B cell (primary cell): ENCODE measurements around the gene SH2D5. TPM values are rescaled to one million over a fixed set of nuclear protein-coding genes. Genes with fewer than 3 reads are reported as not detected.

Experiments
- ATAC-seq: fragments of 200-7000 bp; cut with Tn5 transposase; one replicate; pipeline ENCODE4 v1.10.0; 2021; ENCODE audit warnings: low read depth, mild to moderate bottlenecking, moderate number of reproducible peaks, moderate library complexity
- CTCF ChIA-PET: fragments of 350-600 bp; sonication (Branson Sonifier 250); formaldehyde crosslinking; loops from one replicate; lab custom pipeline; 2021; ENCODE audit warnings: antibody characterized with exemption, inconsistent platforms; lab: Charles Lee
- POLR2A ChIA-PET: fragments of 350-600 bp; sonication (Branson Sonifier 250); formaldehyde crosslinking; loops from one replicate; lab custom pipeline; 2021; ENCODE audit warnings: antibody characterized with exemption; lab: Charles Lee
- DNase-seq: peaks from one replicate; pipeline ENCODE4 v3.0.0; 2013
- H2AFZ ChIP-seq: 2 replicates; pipeline ENCODE4 v1.6.1; 2012; ENCODE audit warnings: mild to moderate bottlenecking, low read depth, low read length; ENCODE audit not compliant: insufficient read depth, poor library complexity, severe bottlenecking
- H3K27ac ChIP-seq, 2 donors: 1 replicate in 1 of 2; 2 replicates in 1 of 2; pipeline ENCODE4 v1.5.1; 2012 to 2013; ENCODE audit warnings: low read length in 2 of 2, mild to moderate bottlenecking in 2 of 2, moderate library complexity in 1 of 2
- H3K27me3 ChIP-seq, 4 experiments: fragments of 200-600 bp in 1 of 4; sonication (generic) in 1 of 4; replicated peaks in 1 of 4; 1 replicate in 2 of 4; 2 replicates in 2 of 4; pipeline versions ENCODE4 v1.6.1 to v1.7.0; 2013 to 2016; ENCODE audit warnings: low read length in 3 of 4, mild to moderate bottlenecking in 2 of 4, mixed read lengths in 1 of 4, moderate library complexity in 1 of 4; ENCODE audit not compliant: insufficient read depth in 4 of 4, control insufficient read depth in 3 of 4; ENCODE audit errors: control extremely low read depth in 1 of 4
- H3K36me3 ChIP-seq, 2 experiments: replicated peaks in 1 of 2; 1 replicate in 1 of 2; 2 replicates in 1 of 2; pipeline versions ENCODE4 v1.6.1 to v1.7.1; 2013; ENCODE audit warnings: low read length in 1 of 2; ENCODE audit not compliant: insufficient read depth in 2 of 2, control insufficient read depth in 1 of 2; ENCODE audit errors: control extremely low read depth in 1 of 2, extremely low read depth in 1 of 2
- H3K4me1 ChIP-seq, 2 donors: fragments of 200-600 bp in 1 of 2; sonication (generic) in 1 of 2; 1 replicate in 1 of 2; 2 replicates in 1 of 2; pipeline versions ENCODE4 v1.5.1 to v1.6.1; 2013 to 2017; ENCODE audit warnings: low read length in 2 of 2; ENCODE audit not compliant: control insufficient read depth in 2 of 2, insufficient read depth in 2 of 2
- H3K4me2 ChIP-seq: replicated peaks from 2 replicates; pipeline ENCODE3; 2012; ENCODE audit warnings: mild to moderate bottlenecking, low read depth, low read length; ENCODE audit not compliant: poor library complexity, severe bottlenecking
- H3K4me3 ChIP-seq, 5 experiments: fragments of 200-600 bp in 1 of 5; sonication (generic) in 1 of 5; 1 replicate in 3 of 5; 2 replicates in 2 of 5; pipeline versions ENCODE4 v1.5.1 to v1.7.0; 2011 to 2016; ENCODE audit warnings: low read length in 4 of 5, mild to moderate bottlenecking in 4 of 5, low read depth in 2 of 5, control low read depth in 1 of 5, moderate library complexity in 1 of 5; ENCODE audit not compliant: insufficient read depth in 1 of 5; ENCODE audit errors: control extremely low read depth in 1 of 5, extremely low read depth in 1 of 5
- H3K79me2 ChIP-seq: fragments of 200-600 bp; sonication (generic); one replicate; pipeline ENCODE4 v1.6.0; 2016; ENCODE audit warnings: low read length; ENCODE audit not compliant: control insufficient read depth, insufficient read depth
- H3K9ac ChIP-seq: fragments of 200-600 bp; sonication (generic); 2 replicates; pipeline ENCODE4 v1.6.1; 2017; ENCODE audit warnings: mild to moderate bottlenecking, low read length, moderate library complexity
- H3K9me3 ChIP-seq, 3 donors: one replicate each; pipeline versions ENCODE4 v1.6.1 to v1.7.1; 2013; ENCODE audit warnings: low read length in 2 of 3; ENCODE audit not compliant: control insufficient read depth in 2 of 3, insufficient read depth in 1 of 3; ENCODE audit errors: control extremely low read depth in 1 of 3
- H4K20me1 ChIP-seq: 2 replicates; pipeline ENCODE4 v1.6.0; 2012; ENCODE audit warnings: mild to moderate bottlenecking, low read length; ENCODE audit not compliant: insufficient read depth, control insufficient read depth, poor library complexity, severe bottlenecking
- H3K27ac Mint-ChIP-seq: one replicate; pipeline ENCODE4 v1.8.0; 2021; ENCODE audit warnings: mixed read lengths
- H3K27me3 Mint-ChIP-seq: one replicate; pipeline ENCODE4 v1.8.0; 2021; ENCODE audit warnings: mixed read lengths
- H3K4me1 Mint-ChIP-seq: one replicate; pipeline ENCODE4 v1.8.0; 2021; ENCODE audit warnings: mixed read lengths
- H3K4me3 Mint-ChIP-seq: one replicate; pipeline ENCODE4 v1.8.0; 2021; ENCODE audit warnings: mixed read lengths
- H3K9me3 Mint-ChIP-seq: one replicate; pipeline ENCODE4 v1.8.0; 2022; ENCODE audit warnings: mixed read lengths; ENCODE audit not compliant: insufficient read depth
- EZH2 ChIP-seq: IDR thresholded peaks from 2 replicates; pipeline ENCODE4 v1.6.1; 2012; ENCODE audit warnings: borderline replicate concordance, low read depth, mild to moderate bottlenecking, moderate library complexity, low read length; ENCODE audit not compliant: insufficient read depth, poor library complexity, severe bottlenecking
- WGBS: methylation state at CpG from one replicate; pipeline ENCODE4 v1.1.5; 2013; ENCODE audit warnings: missing lambda C conversion rate; ENCODE audit not compliant: insufficient coverage; 5-methylcytosine and 5-hydroxymethylcytosine counted together
- intact Hi-C: fragments of 100-400 bp; cut with micrococcal nuclease; formaldehyde crosslinking; loops from one replicate; pipeline ENCODE4 v1.10.0; 2022
- polyA minus RNA-seq: library from RNA; depleted of rRNA, polyadenylated mRNA; stranded (reverse); fragments of >200 nt; gene quantifications from 2 replicates; pipeline ENCODE4 v1.2.3, GENCODE V29; 2012
- polyA plus RNA-seq: library from polyadenylated mRNA; depleted of rRNA; stranded (reverse); fragments of >200 nt; gene quantifications from 2 replicates; pipeline ENCODE4 v1.2.3, GENCODE V29; 2012
- total RNA-seq, 2 donors: library from RNA; stranded (reverse); fragments of 120-200 nt in 1 of 2; gene quantifications; 1 replicate in 1 of 2; 2 replicates in 1 of 2; pipeline versions ENCODE4 v1.2.3 to v1.2.4, GENCODE V29; 2013 to 2022
- TF ChIP-seq, protein P1 (sequence below): fragments of 200-600 bp; IDR thresholded peaks from one replicate; pipeline ENCODE4 v1.8.0; 2022; ENCODE audit warnings: antibody characterized with exemption, mild to moderate bottlenecking

Gene SH2D5
- total RNA-seq = 0.29 and 0.30 TPM in 2 replicates
- total RNA-seq (2013) = 0.05 TPM
- not detected in 2 replicates for polyA plus RNA-seq
- polyA minus RNA-seq = 0.14 TPM in 1 of 2 replicates, not detected in the other

GRCh38 chr1:20732588-20733359, at the start of gene SH2D5:
Gene SH2D5, minus strand, starts transcription at chr1:20732703. Its CDS starts 4,659 bp downstream, at chr1:20728044.
- intact Hi-C loops = loop anchor here (1.0 to 2.0 kb wide), 3 partner anchors 36 to 71 kb away; partner anchors contain the start of genes DDOST and HP1BP3
- Mint-ChIP-seq H3K4me3 (peak within 1 kb of the TSS; percentile 94), H3K4me1 (peaks cover 19% of the 10 kb centered on the region), H3K27me3 (peaks cover 13% of the 10 kb centered on the region), H3K9me3 (no peaks in the 10 kb centered on the region), H3K27ac (peak within 1 kb of the TSS; percentile 86)
- POLR2A ChIA-PET = interaction anchor here (1.6 kb wide), 1 partner anchor 54 kb away, joined by 5 read pairs; the partner anchor contains the start of gene HP1BP3
- Histone ChIP-seq H2AFZ (peak within 1 kb of the TSS; percentile 55), H3K36me3 (peaks cover 0 to 5% of the 10 kb centered on the region in 2 experiments), H3K27me3 (peaks cover 0 to 35% (median 13%) of the 10 kb centered on the region in 4 experiments), H3K4me2 (peak within 1 kb of the TSS; percentile 100), H3K27ac (no peak within 1 kb of the TSS), H3K9ac (peak within 1 kb of the TSS; percentile 79), H3K9me3 (peaks cover 0 to 4% (median 0%) of the 10 kb centered on the region in 3 donors), H3K4me1 (peaks cover 27 to 30% of the 10 kb centered on the region in 2 donors), H4K20me1 (no peaks in the 10 kb centered on the region), H3K4me3 (peak within 1 kb of the TSS; percentile 22 to 70 (median 60)), H3K79me2 (no peaks in the 10 kb centered on the region)
- TF ChIP-seq, protein P1, sequence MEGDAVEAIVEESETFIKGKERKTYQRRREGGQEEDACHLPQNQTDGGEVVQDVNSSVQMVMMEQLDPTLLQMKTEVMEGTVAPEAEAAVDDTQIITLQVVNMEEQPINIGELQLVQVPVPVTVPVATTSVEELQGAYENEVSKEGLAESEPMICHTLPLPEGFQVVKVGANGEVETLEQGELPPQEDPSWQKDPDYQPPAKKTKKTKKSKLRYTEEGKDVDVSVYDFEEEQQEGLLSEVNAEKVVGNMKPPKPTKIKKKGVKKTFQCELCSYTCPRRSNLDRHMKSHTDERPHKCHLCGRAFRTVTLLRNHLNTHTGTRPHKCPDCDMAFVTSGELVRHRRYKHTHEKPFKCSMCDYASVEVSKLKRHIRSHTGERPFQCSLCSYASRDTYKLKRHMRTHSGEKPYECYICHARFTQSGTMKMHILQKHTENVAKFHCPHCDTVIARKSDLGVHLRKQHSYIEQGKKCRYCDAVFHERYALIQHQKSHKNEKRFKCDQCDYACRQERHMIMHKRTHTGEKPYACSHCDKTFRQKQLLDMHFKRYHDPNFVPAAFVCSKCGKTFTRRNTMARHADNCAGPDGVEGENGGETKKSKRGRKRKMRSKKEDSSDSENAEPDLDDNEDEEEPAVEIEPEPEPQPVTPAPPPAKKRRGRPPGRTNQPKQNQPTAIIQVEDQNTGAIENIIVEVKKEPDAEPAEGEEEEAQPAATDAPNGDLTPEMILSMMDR = peak; percentile 62
- no peak for TF ChIP-seq EZH2
- CTCF ChIA-PET = interaction anchor here (1.8 to 2.0 kb wide), 3 partner anchors 36 to 463 kb away, joined by 7 to 9 read pairs (median 8); no protein-coding TSS in a partner anchor
- ATAC-seq = peak; percentile 70
- DNase-seq = peak; percentile 84
- WGBS = 2% methylated on average over 37 of the region's 38 CpGs

GRCh38 chr1:20775700-20776099, 43.2 kb upstream of the SH2D5 start:
- no peaks in the 10 kb centered on the region for H3K9me3 ChIP-seq
- H3K27me3 ChIP-seq = no peaks in the 10 kb centered on the region
- peaks cover 41% of the 10 kb centered on the region for H4K20me1 ChIP-seq
- Mint-ChIP-seq H3K4me1 (peaks cover 4% of the 10 kb centered on the region), H3K4me3 (no peak overlapping the region), H3K9me3 (no peaks in the 10 kb centered on the region), H3K27ac (no peak overlapping the region), H3K27me3 (no peaks in the 10 kb centered on the region)
- no peak overlapping the region for H3K4me2 ChIP-seq
- DNase-seq = no peak
- no peak for ATAC-seq
- POLR2A ChIA-PET = no interaction called here
- no peak overlapping the region for H3K9ac ChIP-seq
- no peaks in the 10 kb centered on the region for H3K4me1 ChIP-seq
- H3K27ac ChIP-seq = no peak overlapping the region
- H3K79me2 ChIP-seq = peaks cover 51% of the 10 kb centered on the region
- intact Hi-C loops = no loop called here
- H3K4me3 ChIP-seq = no peak overlapping the region
- CTCF ChIA-PET = interaction anchor here (0.6 kb wide), 1 partner anchor 49 kb away, joined by 5 read pairs; no protein-coding TSS in a partner anchor
- no peak overlapping the region for H2AFZ ChIP-seq
- TF ChIP-seq, protein P1 = no peak
- TF ChIP-seq EZH2 = no peak
- WGBS = no CpG with 5 or more reads among the region's 4 CpGs
- peaks cover 13 to 63% of the 10 kb centered on the region in 2 experiments for H3K36me3 ChIP-seq
